Glomerular endothelial cell (primary cell): ENCODE measurements around the gene SHC4. TPM values are rescaled to one million over a fixed set of nuclear protein-coding genes. Genes with fewer than 3 reads are reported as not detected.
A peak's percentile ranks its signal among the peaks of the same experiment; 100 is the strongest.
"Not testable (repeated sequence)": the region's sequence is repeated elsewhere in the genome, so short reads cannot be mapped to it uniquely, and the experiment has no call there.

ENCODE experiments used
- DNase-seq: peaks from one replicate; pipeline ENCODE4 v3.0.0-alpha.2; 2011; ENCODE audit warnings: low read depth, low spot score; ENCODE audit errors: extremely low read depth
- total RNA-seq: library from RNA; depleted of rRNA; stranded (reverse); fragments of >200 nt; gene quantifications from 2 replicates; pipeline ENCODE4 v1.2.3, GENCODE V29; 2015

The SHC4 gene
- total RNA-seq, 1 donor from 2014 or later, result 1.1 TPM

- no peak for DNase-seq
Observed at GRCh38 chr15:48802867-48803266, 160.9 kb downstream of the SHC4 start.

GRCh38 chr15:48802257-48802656, 161.5 kb downstream of the SHC4 start:
- no peak for DNase-seq

- DNase-seq, result peak; percentile 47
Observed at GRCh38 chr15:48800811-48801455, 162.8 kb downstream of the SHC4 start.

GRCh38 chr15:48800245-48800644, 163.5 kb downstream of the SHC4 start:
- DNase-seq, result no peak

GRCh38 chr15:48798319-48798718, 165.4 kb downstream of the SHC4 start:
- DNase-seq, result no peak

- DNase-seq, result no peak
Observed at GRCh38 chr15:48796930-48797329, 166.8 kb downstream of the SHC4 start.

- DNase-seq, result no peak
Observed at GRCh38 chr15:48796521-48796920, 167.2 kb downstream of the SHC4 start.

- no peak for DNase-seq
Observed at GRCh38 chr15:48795901-48796300, 167.8 kb downstream of the SHC4 start.

GRCh38 chr15:48794697-48795134, 169.0 kb downstream of the SHC4 start:
- no peak for DNase-seq

GRCh38 chr15:48792408-48792807, 171.3 kb downstream of the SHC4 start:
- DNase-seq, result no peak

- not testable (repeated sequence) for DNase-seq
Observed at GRCh38 chr15:48790466-48791115, 173.1 kb downstream of the SHC4 start.

GRCh38 chr15:48785712-48786111, 178.0 kb downstream of the SHC4 start:
- DNase-seq, result no peak

GRCh38 chr15:48785195-48785594, 178.5 kb downstream of the SHC4 start:
- no peak for DNase-seq

GRCh38 chr15:48784756-48785155, 179.0 kb downstream of the SHC4 start:
- DNase-seq, result no peak

GRCh38 chr15:48782911-48783310, 180.8 kb downstream of the SHC4 start:
- no peak for DNase-seq

- DNase-seq, result no peak
Observed at GRCh38 chr15:48781481-48782081, 182.1 kb downstream of the SHC4 start.

GRCh38 chr15:48781017-48781416, 182.7 kb downstream of the SHC4 start:
- DNase-seq, result no peak

- DNase-seq, result no peak
Observed at GRCh38 chr15:48778331-48778730, 185.4 kb downstream of the SHC4 start.

GRCh38 chr15:48777645-48778330, 185.9 kb downstream of the SHC4 start:
- DNase-seq, result no peak

- DNase-seq, result no peak
Observed at GRCh38 chr15:48775546-48775945, 188.2 kb downstream of the SHC4 start.

- no peak for DNase-seq
Observed at GRCh38 chr15:48774484-48774883, 189.2 kb downstream of the SHC4 start.
